Hepatocyte (in vitro differentiated cells): ENCODE measurements around the gene PLEKHA4.

Experiments
- CTCF ChIP-seq: fragments of 200-600 bp; sonication (generic); IDR thresholded peaks from 2 replicates; pipeline ENCODE4 v1.5.1; 2016; ENCODE audit warnings: antibody characterized with exemption, mild to moderate bottlenecking; ENCODE audit not compliant: poor library complexity
- EZH2 ChIP-seq: fragments of 200-600 bp; sonication (generic); IDR thresholded peaks from 2 replicates; pipeline ENCODE4 v1.6.1; 2016; ENCODE audit warnings: antibody characterized with exemption, mild to moderate bottlenecking, borderline replicate concordance

- TF ChIP-seq CTCF: no peak
- TF ChIP-seq EZH2: no peak
Measured at GRCh38 chr19:48910803-48911202, 42.4 kb upstream of the PLEKHA4 start.
